ENCODE results near the gene PTPRU.

DNA sequence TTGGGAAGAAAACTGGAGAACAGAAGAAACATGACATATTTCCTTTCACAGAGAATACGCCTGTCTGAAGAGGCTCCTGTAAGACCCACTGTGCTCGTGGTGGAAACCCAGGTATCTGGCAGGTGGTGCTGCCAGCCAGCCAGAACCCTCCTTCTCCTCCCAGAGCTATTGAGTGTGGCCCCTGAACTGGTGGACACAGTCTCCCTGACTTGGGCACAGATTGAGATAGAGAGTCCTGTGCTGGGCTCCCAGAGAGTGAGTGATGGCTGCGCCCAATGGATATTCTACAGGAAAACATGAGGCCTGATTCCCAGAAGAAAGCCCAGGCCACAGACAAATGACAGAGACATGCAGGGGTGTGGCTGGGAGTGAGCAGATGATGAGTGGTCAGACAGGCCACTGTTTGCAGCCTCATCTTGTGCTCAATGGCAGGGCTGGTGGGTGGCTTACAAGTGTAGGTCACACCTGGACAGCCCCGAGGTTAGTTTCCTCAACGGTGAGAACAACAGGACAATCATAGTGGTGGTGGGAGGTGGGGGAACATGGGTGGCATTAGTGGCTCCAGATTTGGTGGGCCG is 127.9 kb downstream of the PTPRU start:
- TF ChIP-seq, protein P1, sequence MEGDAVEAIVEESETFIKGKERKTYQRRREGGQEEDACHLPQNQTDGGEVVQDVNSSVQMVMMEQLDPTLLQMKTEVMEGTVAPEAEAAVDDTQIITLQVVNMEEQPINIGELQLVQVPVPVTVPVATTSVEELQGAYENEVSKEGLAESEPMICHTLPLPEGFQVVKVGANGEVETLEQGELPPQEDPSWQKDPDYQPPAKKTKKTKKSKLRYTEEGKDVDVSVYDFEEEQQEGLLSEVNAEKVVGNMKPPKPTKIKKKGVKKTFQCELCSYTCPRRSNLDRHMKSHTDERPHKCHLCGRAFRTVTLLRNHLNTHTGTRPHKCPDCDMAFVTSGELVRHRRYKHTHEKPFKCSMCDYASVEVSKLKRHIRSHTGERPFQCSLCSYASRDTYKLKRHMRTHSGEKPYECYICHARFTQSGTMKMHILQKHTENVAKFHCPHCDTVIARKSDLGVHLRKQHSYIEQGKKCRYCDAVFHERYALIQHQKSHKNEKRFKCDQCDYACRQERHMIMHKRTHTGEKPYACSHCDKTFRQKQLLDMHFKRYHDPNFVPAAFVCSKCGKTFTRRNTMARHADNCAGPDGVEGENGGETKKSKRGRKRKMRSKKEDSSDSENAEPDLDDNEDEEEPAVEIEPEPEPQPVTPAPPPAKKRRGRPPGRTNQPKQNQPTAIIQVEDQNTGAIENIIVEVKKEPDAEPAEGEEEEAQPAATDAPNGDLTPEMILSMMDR (IDR thresholded peaks at IDR 0.05 in 4 of 5, conservative IDR thresholded peaks at IDR 0.05 in 1 of 5), result no peak
- no peak for TF ChIP-seq POLR2A (IDR thresholded peaks at IDR 0.05)

All from gastrocnemius medialis (tissue), 4 donors.